ENCODE data around the gene SMG6. TPM values are rescaled to one million over a fixed set of nuclear protein-coding genes. Genes with fewer than 3 reads are reported as not detected.
A peak's percentile ranks its signal among the peaks of the same experiment; 100 is the strongest.

SMG6 gene
- total RNA-seq, 1 donor from 2014 or later: 10.3 TPM

DNA sequence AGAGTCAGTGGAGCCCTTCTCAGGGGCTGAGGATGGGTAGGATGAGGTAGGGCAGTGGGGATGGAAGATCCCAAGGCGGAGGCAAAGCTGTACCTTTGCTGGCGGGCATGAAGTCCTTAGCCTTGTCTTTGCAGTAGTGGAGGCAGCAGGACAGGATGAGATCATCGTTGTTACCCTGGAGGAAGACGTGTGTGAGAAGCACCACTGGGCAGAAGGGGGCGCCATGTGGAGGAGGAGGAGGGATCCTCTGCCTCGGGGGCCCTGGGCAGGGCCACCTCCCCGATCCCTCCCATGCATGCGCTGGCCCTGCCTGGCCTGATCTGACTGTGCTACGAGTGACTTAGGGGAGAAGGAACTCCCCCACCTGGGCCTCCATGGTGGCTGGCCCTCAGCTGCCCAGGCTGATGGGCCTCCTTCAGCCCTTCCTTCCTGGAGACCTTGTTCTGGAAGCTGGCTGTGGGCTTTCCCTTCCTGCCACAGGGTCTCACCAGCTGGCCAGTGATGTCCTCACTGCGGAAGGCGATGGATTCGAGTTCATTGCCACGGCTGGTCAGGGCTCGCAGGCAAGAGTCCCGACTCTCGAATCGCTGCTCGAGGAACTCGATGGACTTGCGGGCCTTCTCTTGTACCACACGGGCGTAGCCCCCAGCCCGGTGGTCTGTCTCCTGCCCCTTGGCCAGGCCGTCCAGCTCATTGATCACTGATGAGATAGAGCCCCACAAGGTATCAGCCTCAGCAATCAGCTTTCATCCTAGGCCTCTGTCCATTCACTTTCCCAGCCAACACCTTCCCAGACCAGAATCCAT is 238.4 kb downstream of the SMG6 start:
- DNase-seq (ENCODE audit: low spot score) (no peak), ATAC-seq (peak; percentile 8)

GRCh38 chr17:2064520-2064971 is 239.0 kb downstream of the SMG6 start:
- ATAC-seq: peak; percentile 4
- DNase-seq (ENCODE audit: low spot score): no peak

DNA sequence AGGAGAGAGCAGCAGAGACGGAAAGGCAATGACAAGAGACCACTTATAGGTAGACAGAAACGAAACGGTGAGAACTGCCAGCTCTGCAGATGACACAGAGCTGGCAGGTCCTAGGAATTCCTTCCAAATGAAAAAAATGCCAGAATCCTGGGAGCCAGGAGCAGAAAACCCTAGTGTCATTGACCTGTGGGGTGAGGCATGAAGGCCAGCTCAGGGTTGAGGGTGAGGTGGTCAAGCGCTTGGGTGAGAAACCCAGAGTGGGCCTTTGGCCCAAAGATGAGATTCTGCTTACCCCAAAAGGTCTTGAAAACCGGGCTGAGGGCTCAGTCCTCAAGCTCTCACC is 239.5 kb downstream of the SMG6 start:
- no peak for DNase-seq (ENCODE audit: low spot score)

DNA sequence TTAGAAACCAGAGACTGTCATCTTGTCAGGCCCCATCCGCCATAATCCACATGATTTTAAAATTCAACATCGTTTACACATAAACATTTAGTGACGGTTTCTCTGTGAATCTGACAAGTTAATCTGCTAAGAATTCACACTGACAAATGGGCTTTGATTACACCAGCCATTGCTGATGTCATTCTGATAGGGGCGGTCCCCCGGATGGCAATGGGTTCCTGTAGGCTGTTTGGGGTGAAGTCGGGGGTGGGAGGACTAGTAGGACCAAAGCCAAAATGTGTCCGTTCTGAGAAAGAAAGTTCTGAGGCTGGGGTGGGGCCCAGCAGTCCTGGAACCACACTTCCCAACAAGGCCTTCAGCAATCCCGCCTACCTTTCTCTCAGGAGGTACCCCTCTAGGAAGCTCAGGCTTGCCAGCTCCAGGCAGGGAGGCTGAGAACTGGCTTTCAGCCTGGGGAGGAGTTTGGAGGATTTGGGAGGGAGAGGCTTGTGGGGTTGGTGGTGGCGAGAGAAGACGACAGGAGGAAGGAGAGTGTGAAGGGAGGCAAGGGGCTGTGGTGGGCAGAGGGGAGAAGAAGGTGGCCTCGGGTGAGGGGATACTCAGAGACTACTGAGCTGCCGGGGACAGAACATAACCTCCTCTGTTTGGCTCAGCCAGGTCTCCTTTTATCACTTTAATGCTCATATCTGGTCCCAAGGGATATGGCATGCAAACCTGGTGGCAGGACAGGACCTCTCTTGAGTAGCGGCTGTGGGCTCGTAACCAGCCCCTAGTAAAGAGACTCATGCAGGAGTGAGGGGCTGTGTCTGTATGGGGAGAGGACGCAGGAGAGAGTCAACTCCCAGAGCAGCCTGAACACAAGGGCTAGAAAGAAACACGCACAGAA is 240.1 kb downstream of the SMG6 start:
- ATAC-seq: no peak
- DNase-seq (ENCODE audit: low spot score): no peak

More for the DNA sequence above, 239.5 kb downstream of the SMG6 start:
- peak; percentile 32 for ATAC-seq

DNA sequence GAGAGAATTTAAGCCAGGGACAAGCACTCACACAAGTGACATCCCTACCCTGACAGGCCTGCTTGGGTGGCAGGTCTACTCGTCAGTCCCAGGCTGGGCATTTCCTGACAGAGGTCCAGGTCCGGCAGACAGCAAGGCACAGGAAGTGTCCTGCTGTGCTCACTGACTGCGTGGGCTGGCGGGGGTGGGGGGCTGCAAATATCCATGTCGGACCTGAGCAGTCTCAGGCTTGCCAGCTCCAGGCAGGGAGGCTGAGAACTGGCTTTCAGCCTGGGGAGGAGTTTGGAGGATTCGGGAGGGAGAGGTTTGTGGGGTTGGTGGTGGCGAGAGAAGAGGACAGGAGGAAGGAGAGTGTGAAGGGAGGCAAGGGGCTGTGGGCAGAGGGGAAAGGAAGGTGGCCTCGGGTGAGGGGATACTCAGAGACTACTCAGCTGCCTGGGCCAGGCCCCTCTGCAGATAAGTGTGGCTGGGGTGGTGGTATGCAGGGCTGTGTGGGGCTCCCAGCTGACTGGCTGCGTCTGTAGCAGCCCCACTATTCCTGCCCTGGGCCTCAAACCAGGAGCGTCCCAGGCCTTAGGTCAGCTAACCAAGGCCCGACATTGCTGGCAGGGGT is 240.9 kb downstream of the SMG6 start:
- DNase-seq (ENCODE audit: low spot score): no peak
- ATAC-seq: no peak

GRCh38 chr17:2061441-2061958 is 242.1 kb downstream of the SMG6 start:
- DNase-seq (ENCODE audit: low spot score) (no peak), ATAC-seq (no peak)

DNA sequence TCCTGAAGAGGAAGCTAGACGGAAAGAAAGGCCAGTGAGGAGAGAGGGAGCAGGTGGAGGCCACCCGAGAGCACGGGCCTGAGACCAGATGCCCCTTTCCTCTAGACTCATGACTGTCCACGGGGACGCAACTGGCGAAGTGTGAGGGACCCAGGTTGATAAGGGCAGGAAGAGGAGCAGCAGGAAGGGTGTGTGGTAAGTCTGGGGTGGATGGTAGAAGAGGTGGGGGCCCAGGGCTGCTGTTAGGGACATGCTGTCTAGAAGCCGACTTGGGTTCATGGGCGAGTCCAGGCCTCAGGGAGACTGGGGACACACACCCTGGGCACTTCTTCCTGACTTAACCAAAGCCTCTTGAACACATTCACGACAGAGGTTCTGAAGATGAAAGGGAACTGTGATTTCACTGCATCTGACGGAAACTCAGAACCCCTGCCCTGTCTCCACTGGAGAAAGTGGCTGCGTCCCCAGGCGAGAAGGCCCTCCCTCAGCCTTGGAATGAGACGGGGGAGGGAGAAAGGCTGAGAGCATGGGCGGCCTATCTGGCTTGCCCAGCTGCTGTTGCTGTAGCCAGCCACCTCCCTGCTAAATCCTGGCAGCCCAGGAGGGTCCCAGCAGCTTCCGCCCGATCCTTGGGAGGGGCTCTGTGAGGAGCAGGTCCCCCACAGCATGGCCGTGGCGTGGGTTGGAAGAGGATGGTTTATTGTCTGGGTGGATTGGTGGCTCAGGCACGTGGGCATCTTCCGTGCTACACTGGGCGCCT is 242.7 kb downstream of the SMG6 start:
- ATAC-seq: no peak

GRCh38 chr17:2060385-2060658 is 243.3 kb downstream of the SMG6 start:
- no peak for DNase-seq (ENCODE audit: low spot score)
- ATAC-seq: no peak

More for the DNA sequence above, 242.7 kb downstream of the SMG6 start:
- DNase-seq (ENCODE audit: low spot score): no peak

GRCh38 chr17:2059547-2060384 is 243.8 kb downstream of the SMG6 start:
- DNase-seq (ENCODE audit: low spot score): no peak
- no peak for ATAC-seq

DNA sequence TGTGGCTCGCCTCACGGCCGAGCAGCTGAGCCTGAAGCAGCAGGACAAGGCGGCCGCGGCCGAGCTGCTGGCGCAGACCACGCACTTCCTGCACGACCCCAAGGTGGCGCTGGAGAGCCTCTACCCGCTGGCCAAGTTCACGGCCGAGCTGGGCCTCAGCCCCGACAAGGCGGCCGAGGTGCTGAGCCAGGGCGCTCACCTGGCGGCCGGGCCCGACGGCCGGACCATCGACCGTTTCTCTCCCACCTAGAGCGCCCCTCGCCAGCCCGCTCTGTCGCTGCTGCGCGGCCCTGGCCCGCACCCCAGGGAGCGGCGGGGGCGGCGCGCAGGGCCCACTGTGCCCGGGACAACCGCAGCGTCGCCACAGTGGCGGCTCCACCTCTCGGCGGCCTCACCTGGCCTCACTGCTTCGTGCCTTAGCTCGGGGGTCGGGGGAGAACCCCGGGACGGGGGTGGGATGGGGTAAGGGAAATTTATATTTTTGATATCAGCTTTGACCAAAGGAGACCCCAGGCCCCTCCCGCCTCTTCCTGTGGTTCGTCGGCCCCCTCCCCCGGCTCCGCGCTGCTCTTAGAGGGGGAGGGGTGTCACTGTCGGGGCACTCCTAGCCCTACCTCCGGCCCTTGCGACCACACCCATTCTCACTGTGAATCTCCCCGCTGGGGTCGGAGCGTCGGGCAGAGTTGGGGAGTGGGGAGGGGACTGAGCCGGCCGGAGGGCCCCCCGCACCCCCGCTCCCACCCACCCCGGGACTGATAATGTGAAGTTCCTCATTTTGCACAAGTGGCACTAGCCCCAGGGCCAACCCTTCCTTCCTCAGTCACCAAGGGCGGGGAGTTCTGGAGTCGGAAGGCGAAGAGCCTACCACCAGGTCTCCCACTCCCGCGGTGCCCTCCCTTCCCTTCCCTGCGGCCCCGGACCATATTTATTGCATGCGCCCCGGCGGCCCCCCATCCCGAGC is 244.7 kb downstream of the SMG6 start:
- ATAC-seq: peak; percentile 78
- peak; percentile 87 for DNase-seq (ENCODE audit: low spot score)

DNA sequence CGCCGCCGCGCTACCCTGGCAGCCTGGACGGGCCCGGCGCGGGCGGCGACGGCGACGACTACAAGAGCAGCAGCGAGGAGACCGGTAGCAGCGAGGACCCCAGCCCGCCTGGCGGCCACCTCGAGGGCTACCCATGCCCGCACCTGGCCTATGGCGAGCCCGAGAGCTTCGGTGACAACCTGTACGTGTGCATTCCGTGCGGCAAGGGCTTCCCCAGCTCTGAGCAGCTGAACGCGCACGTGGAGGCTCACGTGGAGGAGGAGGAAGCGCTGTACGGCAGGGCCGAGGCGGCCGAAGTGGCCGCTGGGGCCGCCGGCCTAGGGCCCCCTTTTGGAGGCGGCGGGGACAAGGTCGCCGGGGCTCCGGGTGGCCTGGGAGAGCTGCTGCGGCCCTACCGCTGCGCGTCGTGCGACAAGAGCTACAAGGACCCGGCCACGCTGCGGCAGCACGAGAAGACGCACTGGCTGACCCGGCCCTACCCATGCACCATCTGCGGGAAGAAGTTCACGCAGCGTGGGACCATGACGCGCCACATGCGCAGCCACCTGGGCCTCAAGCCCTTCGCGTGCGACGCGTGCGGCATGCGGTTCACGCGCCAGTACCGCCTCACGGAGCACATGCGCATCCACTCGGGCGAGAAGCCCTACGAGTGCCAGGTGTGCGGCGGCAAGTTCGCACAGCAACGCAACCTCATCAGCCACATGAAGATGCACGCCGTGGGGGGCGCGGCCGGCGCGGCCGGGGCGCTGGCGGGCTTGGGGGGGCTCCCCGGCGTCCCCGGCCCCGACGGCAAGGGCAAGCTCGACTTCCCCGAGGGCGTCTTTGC is 245.6 kb downstream of the SMG6 start:
- ATAC-seq (no peak), DNase-seq (ENCODE audit: low spot score) (peak; percentile 48)

GRCh38 chr17:2057175-2057759 is 246.3 kb downstream of the SMG6 start:
- DNase-seq (ENCODE audit: low spot score) (no peak), ATAC-seq (no peak)

DNA sequence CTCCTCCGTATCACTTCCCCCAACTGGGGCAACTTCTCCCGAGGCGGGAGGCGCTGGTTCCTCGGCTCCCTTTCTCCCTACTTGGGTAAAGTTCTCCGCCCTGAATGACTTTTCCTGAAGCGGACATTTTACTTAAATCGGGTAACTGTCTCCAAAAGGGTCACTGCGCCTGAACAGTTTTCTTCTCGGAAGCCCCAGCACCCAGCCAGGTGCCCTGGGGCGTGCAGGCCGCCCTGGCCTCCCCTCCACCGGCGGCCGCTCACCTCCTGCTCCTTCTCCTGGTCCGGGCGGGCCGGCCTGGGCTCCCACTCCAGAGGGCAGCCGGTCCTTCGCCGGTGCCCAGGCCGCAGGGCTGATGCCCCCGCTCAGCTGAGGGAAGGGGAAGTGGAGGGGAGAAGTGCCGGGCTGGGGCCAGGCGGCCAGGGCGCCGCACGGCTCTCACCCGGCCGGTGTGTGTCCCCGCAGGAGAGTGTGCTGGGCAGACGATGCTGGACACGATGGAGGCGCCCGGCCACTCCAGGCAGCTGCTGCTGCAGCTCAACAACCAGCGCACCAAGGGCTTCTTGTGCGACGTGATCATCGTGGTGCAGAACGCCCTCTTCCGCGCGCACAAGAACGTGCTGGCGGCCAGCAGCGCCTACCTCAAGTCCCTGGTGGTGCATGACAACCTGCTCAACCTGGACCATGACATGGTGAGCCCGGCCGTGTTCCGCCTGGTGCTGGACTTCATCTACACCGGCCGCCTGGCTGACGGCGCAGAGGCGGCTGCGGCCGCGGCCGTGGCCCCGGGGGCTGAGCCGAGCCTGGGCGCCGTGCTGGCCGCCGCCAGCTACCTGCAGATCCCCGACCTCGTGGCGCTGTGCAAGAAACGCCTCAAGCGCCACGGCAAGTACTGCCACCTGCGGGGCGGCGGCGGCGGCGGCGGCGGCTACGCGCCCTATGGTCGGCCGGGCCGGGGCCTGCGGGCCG is 247.1 kb downstream of the SMG6 start:
- DNase-seq (ENCODE audit: low spot score) (peak; percentile 47), ATAC-seq (peak; percentile 19)

DNA sequence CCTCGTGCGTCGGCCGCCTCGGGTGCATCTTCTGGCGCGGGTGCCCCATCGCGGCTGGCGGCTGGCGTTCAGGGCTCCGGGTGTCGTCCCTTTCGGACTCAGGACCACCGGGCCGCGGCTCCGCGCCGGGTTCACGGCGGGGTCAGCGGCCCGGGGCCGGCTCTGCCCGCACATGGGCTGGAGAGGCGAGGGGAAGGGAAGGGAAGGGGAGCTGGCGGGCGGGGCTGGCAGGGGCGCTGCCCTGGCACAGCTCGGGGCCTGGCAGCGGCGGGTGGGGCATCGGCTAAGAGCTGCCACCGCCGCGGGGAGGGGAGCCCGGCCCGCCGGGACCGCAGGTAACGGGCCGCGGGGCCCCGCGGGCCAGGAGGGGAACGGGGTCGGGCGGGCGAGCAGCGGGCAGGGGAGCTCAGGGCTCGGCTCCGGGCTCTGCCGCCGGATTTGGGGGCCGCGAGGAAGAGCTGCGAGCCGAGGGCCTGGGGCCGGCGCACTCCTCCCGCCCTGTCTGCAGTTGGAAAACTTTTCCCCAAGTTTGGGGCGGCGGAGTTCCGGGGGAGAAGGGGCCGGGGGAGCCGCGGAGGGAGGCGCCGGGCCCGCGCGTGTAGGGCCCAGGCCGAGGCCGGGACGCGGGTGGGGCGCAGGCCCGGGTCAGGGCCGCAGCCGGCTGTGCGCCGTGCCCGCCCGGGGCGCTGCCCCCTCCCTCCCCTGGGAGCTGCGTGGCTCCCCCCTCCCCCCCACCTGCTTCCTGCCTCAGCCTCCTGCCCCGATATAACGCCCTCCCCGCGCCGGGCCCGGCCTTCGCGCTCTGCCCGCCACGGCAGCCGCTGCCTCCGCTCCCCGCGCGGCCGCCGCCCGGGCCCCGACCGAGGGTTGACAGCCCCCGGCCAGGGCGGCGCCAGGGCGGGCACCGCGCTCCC is 248.0 kb downstream of the SMG6 start:
- no peak for DNase-seq (ENCODE audit: low spot score)
- no peak for ATAC-seq
